HCT116 (cell line): Measurements from ENCODE around the gene KIF5A. TPM values are rescaled to one million over a fixed set of nuclear protein-coding genes. Genes with fewer than 3 reads are reported as not detected.

Experiments
- ATAC-seq: fragments of 200-7000 bp; cut with Tn5 transposase; 2 replicates; pipeline ENCODE4 v1.9.1; 2020; ENCODE audit warnings: mild to moderate bottlenecking, moderate library complexity
- BruUV-seq: library from RNA; stranded (reverse); fragments of 400-500 nt; replicated peaks from 2 replicates; lab custom pipeline; 2021; lab: Mats Ljungman, UMichigan
- CTCF ChIA-PET: fragments of 300-600 bp; sonication (Branson Sonifier 250); formaldehyde crosslinking; loops from one replicate; lab custom pipeline; 2021; ENCODE audit warnings: antibody characterized with exemption; lab: Charles Lee
- POLR2A ChIA-PET: fragments of 300-600, 350-600 bp; sonication (Branson Sonifier 250); formaldehyde crosslinking; loops from one replicate; lab custom pipeline; 2021; ENCODE audit warnings: antibody characterized with exemption; lab: Charles Lee
- RAD21 ChIA-PET, 2 experiments: fragments of 300-600 bp; sonication (Branson Sonifier 250); formaldehyde crosslinking; loops; one replicate each; lab custom pipeline; 2023; ENCODE audit warnings: low total read pairs in 2 of 2; ENCODE audit not compliant: uncharacterized antibody in 2 of 2, unreplicated experiment in 2 of 2, low non-redundant PET in 1 of 2; lab: Charles Lee
- DNase-seq: peaks from one replicate; pipeline ENCODE4 v3.0.0-alpha.2; 2010; ENCODE audit warnings: low read depth, low spot score
- H2AFZ ChIP-seq: fragments of 200-600 bp; shearing (Covaris generic), sonication (generic); 2 replicates; pipeline ENCODE4 v1.6.1; 2017; ENCODE audit warnings: low read depth, mixed run types, mixed read lengths, antibody characterized with exemption, low read length; ENCODE audit not compliant: poor library complexity, severe bottlenecking
- H3K27ac ChIP-seq: 2 replicates; pipeline ENCODE4 v1.5.1; 2012; ENCODE audit warnings: low read depth, low read length
- H3K27me3 ChIP-seq: fragments of 200-600 bp; sonication (generic); 2 replicates; pipeline ENCODE4 v1.6.1; 2016; ENCODE audit warnings: mixed run types, low read length, mixed read lengths; ENCODE audit not compliant: insufficient read depth
- H3K36me3 ChIP-seq, 2 experiments: fragments of 200-500 bp in 1 of 2; fragments of 200-600 bp in 1 of 2; sonication (Bioruptor generic) in 1 of 2; sonication (generic) in 1 of 2; 2 replicates each; pipeline versions ENCODE4 v1.5.1 to v1.6.1; 2014 to 2016; ENCODE audit warnings: low read length in 2 of 2, inconsistent platforms in 1 of 2, mixed read lengths in 1 of 2, mixed run types in 1 of 2; ENCODE audit not compliant: insufficient read depth in 2 of 2, control insufficient read depth in 1 of 2
- H3K4me1 ChIP-seq, 2 experiments: fragments of 200-600 bp in 1 of 2; sonication (generic) in 1 of 2; 2 replicates each; pipeline versions ENCODE4 v1.5.1 to v1.6.1; 2012 to 2017; ENCODE audit warnings: low read length in 2 of 2, inconsistent platforms in 1 of 2, mild to moderate bottlenecking in 1 of 2, mixed read lengths in 1 of 2, mixed run types in 1 of 2, moderate library complexity in 1 of 2; ENCODE audit not compliant: insufficient read depth in 2 of 2, control insufficient read depth in 1 of 2
- H3K4me2 ChIP-seq: fragments of 200-600 bp; sonication (generic); 2 replicates; pipeline ENCODE4 v1.6.1; 2017; ENCODE audit warnings: mixed run types, low read length, mixed read lengths
- H3K4me3 ChIP-seq, 2 experiments: fragments of 200-600 bp in 1 of 2; sonication (generic) in 1 of 2; replicated peaks in 1 of 2; 2 replicates each; pipeline ENCODE4 v1.5.1; 2011 to 2016; ENCODE audit warnings: low read length in 2 of 2, control low read depth in 1 of 2, low read depth in 1 of 2, mild to moderate bottlenecking in 1 of 2, mixed read lengths in 1 of 2, mixed run types in 1 of 2
- H3K79me2 ChIP-seq: fragments of 200-600 bp; sonication (generic); 2 replicates; pipeline ENCODE4 v1.6.1; 2017; ENCODE audit warnings: mild to moderate bottlenecking, mixed run types, low read length, moderate library complexity, mixed read lengths; ENCODE audit not compliant: insufficient read depth
- H3K9ac ChIP-seq: fragments of 200-600 bp; sonication (generic); 2 replicates; pipeline ENCODE4 v1.6.1; 2016; ENCODE audit warnings: low read length, mixed read lengths
- H3K9me2 ChIP-seq: fragments of 200-600 bp; sonication (generic), shearing (Covaris generic); 2 replicates; pipeline ENCODE4 v1.6.1; 2017; ENCODE audit warnings: mixed run types, mild to moderate bottlenecking, moderate library complexity; ENCODE audit not compliant: insufficient read depth
- H3K9me3 ChIP-seq, 2 experiments: fragments of 200-500 bp in 1 of 2; fragments of 200-600 bp in 1 of 2; sonication (Bioruptor generic) in 1 of 2; sonication (generic) in 1 of 2; 2 replicates each; pipeline ENCODE4 v1.6.1; 2014 to 2017; ENCODE audit warnings: low read length in 2 of 2, mixed read lengths in 2 of 2, inconsistent platforms in 1 of 2, low read depth in 1 of 2, mild to moderate bottlenecking in 1 of 2, mixed run types in 1 of 2, moderate library complexity in 1 of 2; ENCODE audit not compliant: control insufficient read depth in 1 of 2, insufficient read depth in 1 of 2
- H4K20me1 ChIP-seq: fragments of 200-600 bp; sonication (generic), shearing (Covaris generic); 2 replicates; pipeline ENCODE4 v1.6.1; 2017; ENCODE audit warnings: mixed run types, mild to moderate bottlenecking, moderate library complexity; ENCODE audit not compliant: insufficient read depth
- ATF3 ChIP-seq: IDR thresholded peaks from 2 replicates; pipeline ENCODE4 v1.6.1; 2012
- EGR1 ChIP-seq: IDR thresholded peaks from 2 replicates; pipeline ENCODE4 v1.6.1; 2012; ENCODE audit warnings: low read depth
- ELF1 ChIP-seq: IDR thresholded peaks from 2 replicates; pipeline ENCODE4 v1.6.1; 2012; ENCODE audit warnings: low read depth, borderline replicate concordance
- POLR2A ChIP-seq: IDR thresholded peaks from 2 replicates; pipeline ENCODE4 v1.7.0; 2011; ENCODE audit warnings: borderline replicate concordance; ENCODE audit not compliant: insufficient read depth, insufficient read length; ENCODE audit errors: extremely low read depth
- SIN3A ChIP-seq: IDR thresholded peaks from 2 replicates; pipeline ENCODE4 v1.6.1; 2012; ENCODE audit warnings: low read depth
- intact Hi-C: fragments of 100-400 bp; cut with micrococcal nuclease; formaldehyde crosslinking; loops from 2 replicates; pipeline ENCODE4 v1.10.0; 2022
- total RNA-seq: library from RNA; stranded (reverse); gene quantifications from one replicate; pipeline ENCODE4 v1.2.1, GENCODE V29; 2021; ENCODE audit not compliant: unreplicated experiment
- TF ChIP-seq, protein P1 (sequence below): IDR thresholded peaks from 2 replicates; pipeline ENCODE4 v1.6.1; 2012
- TF ChIP-seq, protein P2 (sequence below): IDR thresholded peaks from 2 replicates; pipeline ENCODE4 v1.6.1; 2011; ENCODE audit warnings: mild to moderate bottlenecking, low read length, moderate library complexity; ENCODE audit not compliant: insufficient replicate concordance; ENCODE audit errors: extremely low read depth

The KIF5A gene
- total RNA-seq, 1 experiment from 2014 or later, result 5.2 TPM

DNA sequence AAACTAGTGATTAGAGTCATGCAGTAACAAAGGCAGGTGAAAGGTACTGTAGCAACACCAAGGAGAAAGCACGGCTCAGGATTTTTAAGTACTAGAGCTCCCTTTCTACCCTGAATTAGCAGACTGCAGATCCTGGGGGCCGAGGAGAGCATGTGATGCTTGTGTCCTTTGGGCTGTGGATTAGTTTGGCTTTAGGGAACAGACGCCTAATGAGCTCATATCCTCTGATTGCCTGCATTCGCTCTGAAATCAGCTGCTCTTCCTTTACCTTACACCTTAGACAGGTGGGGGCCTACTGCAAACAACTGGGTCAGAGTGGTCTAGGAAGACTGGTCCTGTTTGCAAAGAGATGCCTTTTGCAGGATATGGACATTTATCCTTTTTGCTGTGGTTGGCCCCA is 43.3 kb downstream of the KIF5A start (continued):
- TF ChIP-seq, protein P1, sequence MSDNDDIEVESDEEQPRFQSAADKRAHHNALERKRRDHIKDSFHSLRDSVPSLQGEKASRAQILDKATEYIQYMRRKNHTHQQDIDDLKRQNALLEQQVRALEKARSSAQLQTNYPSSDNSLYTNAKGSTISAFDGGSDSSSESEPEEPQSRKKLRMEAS, result no peak
- TF ChIP-seq, all 23 proteins: peak for 0

DNA sequence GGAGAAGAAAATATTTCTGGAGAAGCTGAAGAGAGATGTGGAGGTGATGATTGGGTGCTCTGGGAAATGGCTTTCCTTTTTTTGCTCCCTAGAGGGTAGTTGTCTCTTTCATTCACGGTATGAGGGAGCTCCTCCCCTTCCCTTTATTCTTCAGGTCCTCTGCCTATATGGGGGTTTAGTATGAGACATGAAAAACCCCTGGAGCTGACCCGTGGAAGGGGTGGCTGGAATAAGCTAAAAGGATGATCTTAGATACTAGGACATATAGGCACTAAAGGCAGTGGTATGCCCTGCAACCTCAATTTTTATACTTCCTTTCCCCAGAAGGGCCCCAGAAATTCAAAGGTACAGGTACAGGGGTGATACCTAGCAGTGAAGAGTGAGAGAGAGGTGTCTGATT is 50.6 kb downstream of the KIF5A start:
- Histone ChIP-seq H3K79me2 (no peaks in the 10 kb centered on the region), H3K9ac (no peak overlapping the region), H4K20me1 (no peaks in the 10 kb centered on the region), H3K36me3 (peaks cover 15 to 34% of the 10 kb centered on the region in 2 experiments; a peak in 3 of 4 replicates), H3K9me2 (no peaks in the 10 kb centered on the region), H3K4me1 (peaks cover 2 to 6% of the 10 kb centered on the region in 2 experiments; a peak in 2 of 4 replicates), H2AFZ (no peak overlapping the region), H3K27ac (no peak overlapping the region), H3K9me3 (no peaks in the 10 kb centered on the region), H3K4me3 (no peak overlapping the region), H3K27me3 (no peaks in the 10 kb centered on the region), H3K4me2 (no peak overlapping the region)
- DNase-seq (no peak), ATAC-seq (no peak)
- RAD21 ChIA-PET, result no interaction called here
- POLR2A ChIA-PET, result no interaction called here
- intact Hi-C loops, result no loop called here
- CTCF ChIA-PET, result no interaction called here
- TF ChIP-seq ELF1 (no peak), POLR2A (no peak)
- TF ChIP-seq, protein P2, sequence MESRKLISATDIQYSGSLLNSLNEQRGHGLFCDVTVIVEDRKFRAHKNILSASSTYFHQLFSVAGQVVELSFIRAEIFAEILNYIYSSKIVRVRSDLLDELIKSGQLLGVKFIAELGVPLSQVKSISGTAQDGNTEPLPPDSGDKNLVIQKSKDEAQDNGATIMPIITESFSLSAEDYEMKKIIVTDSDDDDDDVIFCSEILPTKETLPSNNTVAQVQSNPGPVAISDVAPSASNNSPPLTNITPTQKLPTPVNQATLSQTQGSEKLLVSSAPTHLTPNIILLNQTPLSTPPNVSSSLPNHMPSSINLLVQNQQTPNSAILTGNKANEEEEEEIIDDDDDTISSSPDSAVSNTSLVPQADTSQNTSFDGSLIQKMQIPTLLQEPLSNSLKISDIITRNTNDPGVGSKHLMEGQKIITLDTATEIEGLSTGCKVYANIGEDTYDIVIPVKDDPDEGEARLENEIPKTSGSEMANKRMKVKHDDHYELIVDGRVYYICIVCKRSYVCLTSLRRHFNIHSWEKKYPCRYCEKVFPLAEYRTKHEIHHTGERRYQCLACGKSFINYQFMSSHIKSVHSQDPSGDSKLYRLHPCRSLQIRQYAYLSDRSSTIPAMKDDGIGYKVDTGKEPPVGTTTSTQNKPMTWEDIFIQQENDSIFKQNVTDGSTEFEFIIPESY, result no peak
- no TSS peak for BruUV-seq

DNA sequence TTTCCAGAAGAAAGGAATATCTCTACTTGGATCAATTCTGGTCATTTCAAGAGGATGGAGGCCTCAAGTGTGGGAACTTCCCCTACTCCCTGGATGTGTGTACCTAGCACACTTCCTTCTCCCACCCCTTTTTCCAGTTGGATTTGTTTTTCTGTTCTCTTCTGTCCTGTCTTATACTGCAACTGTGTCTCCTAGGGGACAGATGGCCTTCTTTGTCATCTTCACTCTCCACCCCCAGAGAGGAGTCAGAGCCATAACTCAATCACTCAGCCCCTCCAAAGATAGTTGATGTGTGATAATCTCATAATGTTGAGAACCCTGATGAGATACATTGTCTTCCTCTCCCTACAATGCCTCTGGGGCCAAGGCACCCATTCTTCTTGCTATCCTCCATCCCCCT is 52.7 kb downstream of the KIF5A start:
- CTCF ChIA-PET, result no interaction called here

More for the DNA sequence above, 52.7 kb downstream of the KIF5A start:
- Histone ChIP-seq H4K20me1 (no peaks in the 10 kb centered on the region), H2AFZ (no peak overlapping the region), H3K4me2 (no peak overlapping the region), H3K4me1 (peaks cover 2 to 6% of the 10 kb centered on the region in 2 experiments; a peak in 2 of 4 replicates), H3K27me3 (no peaks in the 10 kb centered on the region), H3K9me3 (no peaks in the 10 kb centered on the region), H3K79me2 (no peaks in the 10 kb centered on the region), H3K9ac (no peak overlapping the region), H3K4me3 (no peak overlapping the region), H3K9me2 (no peaks in the 10 kb centered on the region), H3K36me3 (peaks cover 12 to 17% of the 10 kb centered on the region in 2 experiments; a peak in 3 of 4 replicates), H3K27ac (no peak overlapping the region)
- ATAC-seq (no peak), DNase-seq (no peak)
- RAD21 ChIA-PET, result no interaction called here
- BruUV-seq, result no TSS peak
- intact Hi-C loops, result no loop called here
- POLR2A ChIA-PET, result no interaction called here
- TF ChIP-seq ATF3, result no peak
- no peak for TF ChIP-seq SIN3A
- no peak for TF ChIP-seq EGR1
